HepG2 (cell line): ENCODE results near the gene HBB. TPM values are rescaled to one million over a fixed set of nuclear protein-coding genes. Genes with fewer than 3 reads are reported as not detected.
A peak's percentile ranks its signal among the peaks of the same experiment; 100 is the strongest.

Source experiments
- ATAC-seq: fragments of 200-7000 bp; cut with Tn5 transposase; 3 replicates; pipeline ENCODE4 v1.9.1; 2020; ENCODE audit warnings: mild to moderate bottlenecking, moderate library complexity
- BruUV-seq: library from RNA; stranded (reverse); fragments of 400-500 nt; replicated peaks from 2 replicates; lab custom pipeline; 2021; lab: Mats Ljungman, UMichigan
- CTCF ChIA-PET: fragments of 300-600 bp; formaldehyde crosslinking; extraction: SDS; loops from one replicate; lab custom pipeline; 2021; ENCODE audit warnings: low total read pairs, inconsistent platforms, low intra/inter-chr PET ratio; lab: Yijun Ruan, JAX
- POLR2A ChIA-PET: fragments of 350-600 bp; sonication (Branson Sonifier 250); formaldehyde crosslinking; loops from one replicate; lab custom pipeline; 2020; ENCODE audit warnings: antibody characterized with exemption, inconsistent platforms; lab: Yijun Ruan, JAX
- DNase-seq: peaks from one replicate; pipeline ENCODE4 v3.0.0-alpha.2; 2015; ENCODE audit warnings: low spot score
- FAIRE-seq: peaks from 3 replicates; lab custom pipeline; 2011; peaks lifted over from hg19 to GRCh38; lab: Jason Lieb, UNC
- H2AFZ ChIP-seq: one replicate; pipeline ENCODE4 v1.6.1; 2011; ENCODE audit warnings: low read length, inconsistent platforms
- H3K27ac ChIP-seq: fragments of 300-600 bp; 3 replicates; pipeline ENCODE4 v1.8.0; 2011; ENCODE audit warnings: mixed run types, mild to moderate bottlenecking, mixed read lengths, low read length, inconsistent platforms; ENCODE audit not compliant: insufficient read depth; ENCODE audit errors: extremely low read length
- H3K27me3 ChIP-seq, 2 experiments: fragments of 200-600 bp in 1 of 2; 2 replicates in 1 of 2; 3 replicates in 1 of 2; pipeline versions ENCODE4 v1.6.0 to v1.8.0; 2011; ENCODE audit warnings: low read length in 2 of 2, mild to moderate bottlenecking in 2 of 2, moderate library complexity in 2 of 2, inconsistent platforms in 1 of 2; ENCODE audit not compliant: insufficient read depth in 2 of 2, control insufficient read depth in 1 of 2
- H3K36me3 ChIP-seq, 2 experiments: fragments of 200-600 bp in 1 of 2; replicated peaks in 1 of 2; 2 replicates in 1 of 2; 3 replicates in 1 of 2; pipeline versions ENCODE4 v1.5.1 to v1.8.0; 2011; ENCODE audit warnings: low read length in 2 of 2, inconsistent platforms in 1 of 2; ENCODE audit not compliant: insufficient read depth in 2 of 2, control insufficient read depth in 1 of 2
- H3K4me1 ChIP-seq: 2 replicates; pipeline ENCODE4 v1.5.1; 2012; ENCODE audit warnings: low read length, inconsistent platforms; ENCODE audit not compliant: insufficient read depth
- H3K4me2 ChIP-seq: 2 replicates; pipeline ENCODE4 v1.6.0; 2011; ENCODE audit warnings: low read depth, low read length, inconsistent platforms
- H3K4me3 ChIP-seq, 3 experiments: fragments of 200-600 bp in 1 of 3; sonication (generic), shearing (Covaris generic) in 1 of 3; replicated peaks in 1 of 3; 2 replicates each; pipeline ENCODE4 v1.5.1; 2011 to 2016; ENCODE audit warnings: low read length in 3 of 3, inconsistent platforms in 2 of 3, low read depth in 2 of 3, mild to moderate bottlenecking in 2 of 3, control low read depth in 1 of 3, mixed read lengths in 1 of 3; ENCODE audit not compliant: insufficient read depth in 1 of 3
- H3K79me2 ChIP-seq: one replicate; pipeline ENCODE4 v1.6.1; 2011; ENCODE audit warnings: low read length, inconsistent platforms; ENCODE audit not compliant: insufficient read depth
- H3K9ac ChIP-seq: 2 replicates; pipeline ENCODE4 v1.6.0; 2011; ENCODE audit warnings: mild to moderate bottlenecking, low read depth, low read length, inconsistent platforms; ENCODE audit not compliant: insufficient read depth
- H3K9me3 ChIP-seq: 2 replicates; pipeline ENCODE4 v1.5.1; 2012; ENCODE audit warnings: mild to moderate bottlenecking, low read length
- H4K20me1 ChIP-seq: 2 replicates; pipeline ENCODE4 v1.6.0; 2011; ENCODE audit warnings: inconsistent platforms, mild to moderate bottlenecking, low read length, moderate library complexity; ENCODE audit not compliant: insufficient read depth
- JUN ChIP-seq: sonication (generic); formaldehyde crosslinking; IDR thresholded peaks from 2 replicates; pipeline ENCODE4 v1.4.0; 2020; ENCODE audit warnings: mild to moderate bottlenecking, missing genetic modification reagents
- MXD4 ChIP-seq: IDR thresholded peaks from 2 replicates; pipeline ENCODE4 v1.6.1; 2016; ENCODE audit warnings: mild to moderate bottlenecking, missing biosample characterization, missing genetic modification reagents
- PHF8 ChIP-seq: sonication (generic); formaldehyde crosslinking; IDR thresholded peaks from 2 replicates; pipeline ENCODE4 v1.5.0; 2020; ENCODE audit warnings: missing genetic modification reagents
- RAD51 ChIP-seq: fragments of 450-650 bp; IDR thresholded peaks from 2 replicates; pipeline ENCODE4 v1.6.1; 2016; ENCODE audit warnings: borderline replicate concordance
- REL ChIP-seq: sonication (generic); formaldehyde crosslinking; conservative IDR thresholded peaks from 2 replicates; pipeline ENCODE4 v1.8.0; 2022; ENCODE audit warnings: mild to moderate bottlenecking, missing genetic modification reagents, moderate library complexity
- ZNF260 ChIP-seq: sonication (generic); formaldehyde crosslinking; IDR thresholded peaks from 2 replicates; pipeline ENCODE4 v1.4.0; 2020; ENCODE audit warnings: missing genetic modification reagents, low read depth, mild to moderate bottlenecking, borderline replicate concordance
- ZNF275 ChIP-seq: sonication (generic); formaldehyde crosslinking; IDR thresholded peaks from 2 replicates; pipeline ENCODE4 v1.8.0; 2022; ENCODE audit warnings: missing genetic modification reagents, mild to moderate bottlenecking, inconsistent platforms, borderline replicate concordance
- ZNF569 ChIP-seq: sonication (generic); formaldehyde crosslinking; IDR thresholded peaks from 2 replicates; pipeline ENCODE4 v1.5.0; 2020; ENCODE audit warnings: mild to moderate bottlenecking, missing genetic modification reagents, moderate library complexity, borderline replicate concordance
- ZNF652 ChIP-seq: IDR thresholded peaks from 2 replicates; pipeline ENCODE4 v1.6.1; 2016; ENCODE audit warnings: low read depth, borderline replicate concordance
- ZNF780A ChIP-seq: sonication (generic); formaldehyde crosslinking; IDR thresholded peaks from 2 replicates; pipeline ENCODE4 v1.8.0; 2022; ENCODE audit warnings: mild to moderate bottlenecking, missing genetic modification reagents, moderate library complexity
- WGBS: methylation state at CpG from one replicate; pipeline ENCODE4 v1.1.6; 2017; ENCODE audit warnings: low lambda C conversion rate; 5-methylcytosine and 5-hydroxymethylcytosine counted together
- in situ Hi-C: cut with HindIII; loops from 2 replicates; pipeline ENCODE4 v1.10.0; 2017; ENCODE audit warnings: low pct_unique_long_range_greater_than_20kb; ENCODE audit not compliant: extremely low pct_ligation_motif_present
- intact Hi-C: fragments of 100-400 bp; cut with micrococcal nuclease; formaldehyde crosslinking; loops from one replicate; pipeline ENCODE4 v1.10.0; 2022; ENCODE audit not compliant: unreplicated experiment
- polyA plus RNA-seq, 8 experiments: library from polyadenylated mRNA; depleted of rRNA in 3 of 8; stranded (reverse) in 7 of 8; unstranded in 1 of 8; fragments of >200 nt; fragmentation: Illumina TruSeq in 4 of 8; extraction: Trizol in 4 of 8; gene quantifications; 2 replicates each; pipeline versions ENCODE4 v1.2.1 to v1.2.3, GENCODE V29; 2011 to 2016; ENCODE audit warnings: low read depth in 4 of 8, missing spikeins in 1 of 8, mixed read lengths in 1 of 8; ENCODE audit not compliant: insufficient read depth in 1 of 8
- total RNA-seq, 5 experiments: library from RNA; depleted of rRNA; stranded (reverse); fragments of >200 nt; fragmentation: Illumina TruSeq; extraction: Trizol; gene quantifications; 2 replicates each; pipeline ENCODE4 v1.2.3, GENCODE V29; 2016; ENCODE audit warnings: low read depth in 1 of 5
- TF ChIP-seq, protein P1 (sequence below), 2 experiments: sonication (generic) in 1 of 2; formaldehyde crosslinking in 1 of 2; IDR thresholded peaks; 2 replicates each; pipeline versions ENCODE4 v1.5.1 to v1.6.1; 2011 to 2020; ENCODE audit warnings: borderline replicate concordance in 1 of 2, low read depth in 1 of 2, low read length in 1 of 2, mild to moderate bottlenecking in 1 of 2, missing genetic modification reagents in 1 of 2, moderate library complexity in 1 of 2
- TF ChIP-seq, protein P2 (sequence below): IDR thresholded peaks from 2 replicates; pipeline ENCODE4 v1.6.1; 2016

HBB gene
- total and polyA plus RNA-seq, 2 of the 13 experiments (the other 11 are each of a cell fraction or from before 2014, with no cell fraction given), result not detected

DNA sequence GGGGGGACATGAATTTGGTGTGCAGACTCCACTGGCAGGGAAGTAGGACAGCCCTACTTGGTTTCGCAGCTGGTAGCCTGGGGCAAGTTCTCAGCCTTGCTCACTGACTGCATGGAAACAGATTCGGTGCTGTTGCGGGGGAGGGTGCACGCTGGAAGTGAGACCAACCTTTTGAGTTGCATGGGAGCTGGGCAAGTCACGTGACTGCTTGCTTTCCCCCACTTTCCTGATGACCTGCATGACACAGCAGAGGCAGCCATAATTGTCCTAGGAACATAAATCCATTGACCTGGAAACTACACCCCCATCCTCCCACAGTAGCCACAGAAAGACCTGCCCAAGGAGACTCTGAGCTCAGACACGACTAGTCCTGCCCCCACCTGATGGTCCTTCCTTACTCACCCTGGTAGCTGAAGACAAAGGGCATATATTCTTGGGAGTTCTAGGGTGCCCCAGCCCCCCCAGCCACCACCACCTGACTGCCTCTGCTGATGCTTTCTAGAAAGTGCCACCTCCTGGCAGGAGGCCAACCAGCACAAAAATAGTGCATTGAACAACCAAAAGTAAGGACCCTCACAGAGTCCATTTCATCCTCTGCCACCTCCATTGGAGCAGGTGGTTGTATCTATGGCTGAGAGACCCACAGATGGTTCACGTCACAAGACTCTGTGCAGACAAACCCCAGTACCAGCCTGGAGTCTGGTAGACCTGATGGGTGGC lies 31.8 kb upstream of the HBB start:
- Histone ChIP-seq H2AFZ (no peak overlapping the region), H3K27ac (no peak overlapping the region), H3K4me3 (no peak overlapping the region), H3K9ac (no peak overlapping the region), H3K79me2 (no peaks in the 10 kb centered on the region), H4K20me1 (no peaks in the 10 kb centered on the region), H3K9me3 (no peaks in the 10 kb centered on the region), H3K4me2 (no peak overlapping the region), H3K27me3 (no peaks in the 10 kb centered on the region), H3K36me3 (no peaks in the 10 kb centered on the region), H3K4me1 (no peaks in the 10 kb centered on the region)
- FAIRE-seq (no peak), DNase-seq (no peak), ATAC-seq (no peak)
- ChIA-PET POLR2A (no interaction called here), CTCF (no interaction called here)
- in situ Hi-C loops (no loop called here), intact Hi-C loops (no loop called here)
- 100% methylated on average over 1 of the region's 7 CpGs for WGBS
- TF ChIP-seq REL, result no peak
- TF ChIP-seq, protein P1, sequence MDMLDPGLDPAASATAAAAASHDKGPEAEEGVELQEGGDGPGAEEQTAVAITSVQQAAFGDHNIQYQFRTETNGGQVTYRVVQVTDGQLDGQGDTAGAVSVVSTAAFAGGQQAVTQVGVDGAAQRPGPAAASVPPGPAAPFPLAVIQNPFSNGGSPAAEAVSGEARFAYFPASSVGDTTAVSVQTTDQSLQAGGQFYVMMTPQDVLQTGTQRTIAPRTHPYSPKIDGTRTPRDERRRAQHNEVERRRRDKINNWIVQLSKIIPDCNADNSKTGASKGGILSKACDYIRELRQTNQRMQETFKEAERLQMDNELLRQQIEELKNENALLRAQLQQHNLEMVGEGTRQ (IDR thresholded peaks at IDR 0.05; ENCODE audit: low read depth, low read length), result peak; percentile 55
- TF ChIP-seq, protein P1 (CRISPR knock-in tag; IDR thresholded peaks at IDR 0.05; ENCODE audit: borderline replicate concordance), result no peak
- TF ChIP-seq RAD51, result peak; percentile 81; the same call in 1 of the 2 replicates
- no TSS peak for BruUV-seq

DNA sequence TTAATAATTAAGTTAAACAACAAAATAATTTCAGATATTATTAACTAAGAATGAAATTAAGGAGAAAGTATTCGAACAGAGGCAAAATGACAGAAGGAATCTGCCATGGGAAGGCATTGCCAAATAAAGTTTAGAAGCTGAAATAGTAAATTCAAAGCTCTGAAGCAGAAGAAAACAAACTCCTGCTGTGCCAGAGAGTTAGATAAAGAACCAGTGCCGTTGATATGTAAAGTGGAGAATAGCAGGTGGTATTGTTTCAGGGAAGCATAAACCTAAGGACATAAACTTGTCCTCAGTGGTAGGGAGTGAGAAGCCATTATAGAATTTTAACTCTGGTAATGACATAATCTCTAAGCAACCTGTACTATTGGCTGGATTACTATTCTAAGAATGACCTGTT lies 30.4 kb upstream of the HBB start:
- in situ Hi-C loops (no loop called here), intact Hi-C loops (no loop called here)
- no peak overlapping the region for H2AFZ ChIP-seq
- POLR2A ChIA-PET, result no interaction called here
- H3K4me1 ChIP-seq, result no peaks in the 10 kb centered on the region
- no peak for ATAC-seq
- 3% methylated on average over 2 of the region's 2 CpGs for WGBS
- H3K9me3 ChIP-seq, result no peaks in the 10 kb centered on the region
- peaks cover 0 to 2% of the 10 kb centered on the region in 2 experiments; a peak in 2 of 5 replicates for H3K27me3 ChIP-seq
- CTCF ChIA-PET, result no interaction called here
- H3K79me2 ChIP-seq, result no peaks in the 10 kb centered on the region
- no peak overlapping the region for H3K9ac ChIP-seq
- FAIRE-seq, result no peak
- no peak overlapping the region for H3K27ac ChIP-seq
- DNase-seq, result no peak
- H3K4me2 ChIP-seq, result no peak overlapping the region
- BruUV-seq, result no TSS peak
- no peaks in the 10 kb centered on the region for H4K20me1 ChIP-seq
- no peak overlapping the region for H3K4me3 ChIP-seq
- no peaks in the 10 kb centered on the region for H3K36me3 ChIP-seq
- no peak for TF ChIP-seq RAD51
- TF ChIP-seq JUN, result no peak
- TF ChIP-seq ZNF780A, result no peak
- no peak for TF ChIP-seq PHF8
- TF ChIP-seq MXD4 (CRISPR knock-in tag), result no peak
- TF ChIP-seq ZNF569, result no peak
- TF ChIP-seq ZNF260 (CRISPR knock-in tag), result no peak
- no peak for TF ChIP-seq ZNF652 (CRISPR knock-in tag)
- TF ChIP-seq, protein P2, sequence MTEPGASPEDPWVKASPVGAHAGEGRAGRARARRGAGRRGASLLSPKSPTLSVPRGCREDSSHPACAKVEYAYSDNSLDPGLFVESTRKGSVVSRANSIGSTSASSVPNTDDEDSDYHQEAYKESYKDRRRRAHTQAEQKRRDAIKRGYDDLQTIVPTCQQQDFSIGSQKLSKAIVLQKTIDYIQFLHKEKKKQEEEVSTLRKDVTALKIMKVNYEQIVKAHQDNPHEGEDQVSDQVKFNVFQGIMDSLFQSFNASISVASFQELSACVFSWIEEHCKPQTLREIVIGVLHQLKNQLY (CRISPR knock-in tag), result no peak
- TF ChIP-seq ZNF275, result no peak
